Measurements from ENCODE around the gene ZNF367.
"Not testable (repeated sequence)": the region's sequence is repeated elsewhere in the genome, so short reads cannot be mapped to it uniquely, and the experiment has no call there.

ZNF367 gene

GRCh38 chr9:96395964-96396363, 22.2 kb downstream of the ZNF367 start:
- DNase-seq, result no peak

- no peak for DNase-seq
Observed at GRCh38 chr9:96394832-96395496, 23.2 kb downstream of the ZNF367 start.

- no peak for DNase-seq
Observed at GRCh38 chr9:96392263-96392662, 25.9 kb downstream of the ZNF367 start.

GRCh38 chr9:96391021-96391765, 27.0 kb downstream of the ZNF367 start:
- peak; percentile 20 for DNase-seq

- DNase-seq, result no peak
Observed at GRCh38 chr9:96388144-96388543, 30.0 kb downstream of the ZNF367 start.

GRCh38 chr9:96386157-96386556, 32.0 kb downstream of the ZNF367 start:
- no peak for DNase-seq

- DNase-seq, result peak; percentile 23
Observed at GRCh38 chr9:96383165-96383942, 34.8 kb downstream of the ZNF367 start, which contains the start of gene SLC35D2. Gene SLC35D2, minus strand, starts transcription at chr9:96383711. Its CDS starts 77 bp downstream, at chr9:96383634.

- DNase-seq, result no peak
Observed at GRCh38 chr9:96382839-96383164, 35.4 kb downstream of the ZNF367 start.

GRCh38 chr9:96382175-96382574, 36.0 kb downstream of the ZNF367 start:
- DNase-seq, result no peak

- DNase-seq, result no peak
Observed at GRCh38 chr9:96381696-96382095, 36.5 kb downstream of the ZNF367 start.

GRCh38 chr9:96381125-96381524, 37.0 kb downstream of the ZNF367 start:
- DNase-seq, result no peak

GRCh38 chr9:96379461-96379860, 38.7 kb downstream of the ZNF367 start:
- no peak for DNase-seq

- no peak for DNase-seq
Observed at GRCh38 chr9:96378187-96378586, 40.0 kb downstream of the ZNF367 start.

- no peak for DNase-seq
Observed at GRCh38 chr9:96376891-96377874, 41.0 kb downstream of the ZNF367 start.

GRCh38 chr9:96375507-96375906, 42.7 kb downstream of the ZNF367 start:
- not testable (repeated sequence) for DNase-seq

GRCh38 chr9:96367943-96368342, 50.2 kb downstream of the ZNF367 start:
- DNase-seq, result no peak

GRCh38 chr9:96363175-96363967, 54.8 kb downstream of the ZNF367 start:
- DNase-seq, result no peak

GRCh38 chr9:96362119-96362518, 56.1 kb downstream of the ZNF367 start:
- DNase-seq, result not testable (repeated sequence)

GRCh38 chr9:96361668-96362067, 56.5 kb downstream of the ZNF367 start:
- DNase-seq, result no peak

- no peak for DNase-seq
Observed at GRCh38 chr9:96360976-96361375, 57.2 kb downstream of the ZNF367 start.

- DNase-seq, result not testable (repeated sequence)
Observed at GRCh38 chr9:96360523-96360922, 57.6 kb downstream of the ZNF367 start.

GRCh38 chr9:96350866-96351265, 67.3 kb downstream of the ZNF367 start:
- no peak for DNase-seq

Data from NCI-H526 treated with DMSO at 0.1 percent for 48 hours (cell line).